WI38 (cell line): ENCODE measurements around the gene DTX3.
"Not testable (repeated sequence)": the region's sequence is repeated elsewhere in the genome, so short reads cannot be mapped to it uniquely, and the experiment has no call there.

Source experiments
- H3K4me3 ChIP-seq: 2 replicates; pipeline ENCODE4 v1.5.1; 2011; ENCODE audit warnings: low read depth, mild to moderate bottlenecking, control low read depth, low read length
- CTCF ChIP-seq: IDR thresholded peaks from 2 replicates; pipeline ENCODE4 v1.5.1; 2012; ENCODE audit warnings: low read depth, mild to moderate bottlenecking, control low read depth, low read length

Gene DTX3

GRCh38 chr12:57584690-57585089, 19.9 kb upstream of the DTX3 start:
- TF ChIP-seq CTCF: no peak

GRCh38 chr12:57585156-57585555, 19.5 kb upstream of the DTX3 start:
- H3K4me3 ChIP-seq: no peak overlapping the region
- no peak for TF ChIP-seq CTCF

More at GRCh38 chr12:57584690-57585089, 19.9 kb upstream of the DTX3 start:
- H3K4me3 ChIP-seq: no peak overlapping the region

GRCh38 chr12:57586128-57586527, 18.5 kb upstream of the DTX3 start:
- TF ChIP-seq CTCF: no peak
- H3K4me3 ChIP-seq: no peak overlapping the region

- H3K4me3 ChIP-seq: no peak overlapping the region
- TF ChIP-seq CTCF: no peak
These were observed 17.7 kb upstream of the DTX3 start for GRCh38 chr12:57586832-57587429.

- H3K4me3 ChIP-seq: not testable (repeated sequence)
These were observed 15.5 kb upstream of the DTX3 start for GRCh38 chr12:57588951-57589610.

GRCh38 chr12:57590479-57590863, 14.2 kb upstream of the DTX3 start:
- no peak for TF ChIP-seq CTCF

GRCh38 chr12:57590864-57591781, 13.5 kb upstream of the DTX3 start, which contains the start of gene PIP4K2C:
PIP4K2C (plus strand) TSS chr12:57591192; CDS start chr12:57591290, 98 bp downstream.
- H3K4me3 ChIP-seq: peak within 1 kb of the TSS; percentile 54
- TF ChIP-seq CTCF: no peak

More at GRCh38 chr12:57590479-57590863, 14.2 kb upstream of the DTX3 start:
- peak overlapping the region; percentile 54 for H3K4me3 ChIP-seq
